Retinal pigment epithelial cell (primary cell): ENCODE measurements around the gene DCC.

Experiments used
- DNase-seq: peaks from one replicate; pipeline ENCODE4 v3.0.0-alpha.2; 2010; ENCODE audit warnings: low read depth
- H3K4me3 ChIP-seq: 2 replicates; pipeline ENCODE4 v1.5.1; 2011; ENCODE audit warnings: mild to moderate bottlenecking, low read length, control low read depth, moderate library complexity
- CTCF ChIP-seq: conservative IDR thresholded peaks from 2 replicates; pipeline ENCODE4 v1.5.1; 2011; ENCODE audit warnings: low read depth, low read length, control low read depth, inconsistent platforms

Gene DCC

DNA sequence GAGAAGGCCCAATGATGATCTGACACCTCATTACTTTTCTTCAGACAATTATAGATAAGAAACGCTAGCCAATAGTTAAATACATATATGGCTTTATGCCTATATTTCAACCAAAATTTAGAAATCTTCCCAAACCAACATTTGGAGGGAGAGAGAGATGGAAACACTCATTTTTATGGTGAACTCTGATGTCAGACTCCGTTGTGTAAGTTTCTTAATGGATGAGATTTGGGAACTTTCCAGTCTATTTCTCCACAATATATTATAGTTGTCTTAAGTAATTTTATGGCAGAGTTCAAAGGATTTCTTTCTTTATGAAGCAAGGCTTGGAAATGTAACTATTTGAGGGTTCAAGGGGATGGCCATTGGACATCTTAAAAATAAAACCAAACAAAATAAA lies 407.0 kb downstream of the DCC start:
- no peak for DNase-seq
- no peak overlapping the region for H3K4me3 ChIP-seq
- TF ChIP-seq CTCF = no peak

DNA sequence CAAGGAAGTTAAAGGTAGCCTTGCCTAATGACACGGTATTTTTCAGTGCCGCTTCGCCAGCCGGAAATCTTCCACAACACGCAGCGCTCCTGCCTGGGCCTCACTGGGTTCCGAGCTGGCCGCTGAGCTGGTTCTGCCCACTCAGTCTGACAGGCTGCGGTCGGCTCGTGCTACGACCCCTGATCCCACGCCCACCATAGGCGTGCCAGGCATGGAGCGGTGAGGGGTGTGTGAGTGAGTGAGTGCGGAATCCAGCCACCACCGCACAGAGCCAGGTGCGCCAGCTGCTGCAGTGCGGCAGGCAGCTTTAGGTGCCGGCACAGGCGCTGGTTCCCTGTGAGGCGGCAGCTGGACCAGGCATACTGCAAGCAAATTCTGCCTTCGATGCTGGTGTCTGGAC lies 407.9 kb downstream of the DCC start:
- DNase-seq = no peak
- no peak for TF ChIP-seq CTCF
- H3K4me3 ChIP-seq = no peak overlapping the region

GRCh38 chr18:52748343-52748742 lies 408.3 kb downstream of the DCC start:
- H3K4me3 ChIP-seq = no peak overlapping the region
- no peak for DNase-seq
- no peak for TF ChIP-seq CTCF

DNA sequence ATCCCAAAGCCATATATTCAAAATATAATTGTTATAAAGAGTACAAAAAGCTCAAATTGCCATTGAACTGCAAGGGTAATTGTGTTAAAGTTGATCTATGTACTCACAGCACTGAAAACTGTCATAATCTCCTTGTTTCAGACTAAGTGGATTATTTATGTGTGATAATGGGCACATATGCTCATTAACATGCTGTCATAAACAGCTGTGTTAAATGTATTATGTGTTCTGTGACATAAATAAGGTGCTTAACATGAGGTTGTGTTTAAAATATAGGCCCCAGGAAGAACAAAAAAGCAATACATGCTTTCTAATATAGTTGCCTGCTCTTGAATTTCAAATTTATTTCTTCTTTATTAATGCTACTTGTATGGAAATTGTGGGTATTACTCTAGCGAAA lies 409.5 kb downstream of the DCC start:
- no peak overlapping the region for H3K4me3 ChIP-seq
- DNase-seq = no peak
- no peak for TF ChIP-seq CTCF

- no peak for TF ChIP-seq CTCF
- no peak for DNase-seq
- H3K4me3 ChIP-seq = no peak overlapping the region
Measured at GRCh38 chr18:52750995-52751394, 411.0 kb downstream of the DCC start.

GRCh38 chr18:52764316-52764715 lies 424.3 kb downstream of the DCC start:
- DNase-seq = no peak

More at GRCh38 chr18:52764316-52764715, 424.3 kb downstream of the DCC start:
- TF ChIP-seq CTCF = no peak
- no peak overlapping the region for H3K4me3 ChIP-seq
